SK-N-SH treated with all-trans-retinoic acid at 6 μM for 48 hours (cell line): ENCODE results near the gene SLC4A7.
"Not testable (repeated sequence)": the region's sequence is repeated elsewhere in the genome, so short reads cannot be mapped to it uniquely, and the experiment has no call there.

ENCODE experiments used
- ATAC-seq: fragments of 200-7000 bp; cut with Tn5 transposase; 3 replicates; pipeline ENCODE4 v1.9.1; 2020; ENCODE audit warnings: mild to moderate bottlenecking, moderate library complexity
- ARNTL ChIP-seq: fragments of 450-650 bp; formaldehyde crosslinking; IDR thresholded peaks from 2 replicates; pipeline ENCODE4 v1.5.0; 2020; ENCODE audit warnings: low read depth, mild to moderate bottlenecking, moderate library complexity, borderline replicate concordance
- BACH2 ChIP-seq: fragments of 250-450 bp; sonication (Bioruptor Pico); IDR thresholded peaks from 2 replicates; pipeline ENCODE4 v1.9.0; 2021; ENCODE audit warnings: mild to moderate bottlenecking, borderline replicate concordance
- CSDC2 ChIP-seq: fragments of 250-450 bp; sonication (Bioruptor Pico); IDR thresholded peaks from 2 replicates; pipeline ENCODE4 v1.5.0; 2020; ENCODE audit warnings: mild to moderate bottlenecking, moderate library complexity
- ESRRG ChIP-seq: fragments of 250-450 bp; sonication (Bioruptor Pico); IDR thresholded peaks from 2 replicates; pipeline ENCODE4 v1.6.1; 2021; ENCODE audit warnings: mild to moderate bottlenecking
- ISL1 ChIP-seq: fragments of 250-450 bp; sonication (Bioruptor Pico); IDR thresholded peaks from 2 replicates; pipeline ENCODE4 v2.1.2; 2022; ENCODE audit warnings: mild to moderate bottlenecking, moderate library complexity
- PPARA ChIP-seq: fragments of 250-450 bp; sonication (Bioruptor Pico); IDR thresholded peaks from 2 replicates; pipeline ENCODE4 v1.5.0; 2020; ENCODE audit warnings: mild to moderate bottlenecking, borderline replicate concordance
- RARB ChIP-seq: fragments of 250-450 bp; sonication (Bioruptor Pico); IDR thresholded peaks from 2 replicates; pipeline ENCODE4 v1.8.0; 2021; ENCODE audit warnings: mild to moderate bottlenecking, moderate library complexity
- SNAI2 ChIP-seq: fragments of 250-450 bp; sonication (Bioruptor Pico); IDR thresholded peaks from 2 replicates; pipeline ENCODE4 v1.5.0; 2020; ENCODE audit warnings: mild to moderate bottlenecking, moderate library complexity
- TCF4 ChIP-seq: fragments of 250-450 bp; sonication (Bioruptor Pico); IDR thresholded peaks from 2 replicates; pipeline ENCODE4 v1.8.0; 2021; ENCODE audit warnings: mild to moderate bottlenecking, moderate library complexity, borderline replicate concordance
- TOX ChIP-seq: fragments of 250-450 bp; sonication (Bioruptor Pico); IDR thresholded peaks from 2 replicates; pipeline ENCODE4 v1.8.0; 2021; ENCODE audit warnings: mild to moderate bottlenecking, moderate library complexity, borderline replicate concordance
- ZC3H10 ChIP-seq: fragments of 250-450 bp; sonication (Bioruptor Pico); IDR thresholded peaks from 2 replicates; pipeline ENCODE4 v1.5.1; 2021; ENCODE audit warnings: mild to moderate bottlenecking, moderate library complexity
- ZFP3 ChIP-seq: fragments of 250-450 bp; sonication (Bioruptor Pico); IDR thresholded peaks from 2 replicates; pipeline ENCODE4 v1.5.0; 2020; ENCODE audit warnings: mild to moderate bottlenecking, moderate library complexity
- ZFP30 ChIP-seq: fragments of 450-650 bp; formaldehyde crosslinking; IDR thresholded peaks from 2 replicates; pipeline ENCODE4 v1.5.0; 2022; ENCODE audit warnings: mild to moderate bottlenecking, moderate library complexity
- ZNF565 ChIP-seq: fragments of 450-650 bp; formaldehyde crosslinking; conservative IDR thresholded peaks from 2 replicates; pipeline ENCODE4 v1.5.0; 2020; ENCODE audit warnings: low read depth, mild to moderate bottlenecking, moderate library complexity
- ZNF70 ChIP-seq: fragments of 450-650 bp; formaldehyde crosslinking; IDR thresholded peaks from 2 replicates; pipeline ENCODE4 v1.5.0; 2020; ENCODE audit warnings: mild to moderate bottlenecking, moderate library complexity
- ZNF8 ChIP-seq: fragments of 450-650 bp; formaldehyde crosslinking; IDR thresholded peaks from 2 replicates; pipeline ENCODE4 v1.5.0; 2020; ENCODE audit warnings: mild to moderate bottlenecking, moderate library complexity
- TF ChIP-seq, protein P1 (sequence below): fragments of 250-450 bp; sonication (Bioruptor Pico); IDR thresholded peaks from 2 replicates; pipeline ENCODE4 v1.8.0; 2021; ENCODE audit warnings: low read depth, mild to moderate bottlenecking, moderate library complexity, borderline replicate concordance
- TF ChIP-seq, protein P2 (sequence below): fragments of 250-450 bp; sonication (Bioruptor Pico); IDR thresholded peaks from 2 replicates; pipeline ENCODE4 v1.5.1; 2020; ENCODE audit warnings: low read depth, mild to moderate bottlenecking, moderate library complexity
- TF ChIP-seq, protein P3 (sequence below): fragments of 250-450 bp; sonication (Bioruptor Pico); IDR thresholded peaks from 2 replicates; pipeline ENCODE4 v1.5.1; 2021; ENCODE audit warnings: mild to moderate bottlenecking, moderate library complexity
- TF ChIP-seq, protein P4 (sequence below): fragments of 250-450 bp; sonication (Bioruptor Pico); IDR thresholded peaks from 2 replicates; pipeline ENCODE4 v1.5.0; 2020; ENCODE audit warnings: mild to moderate bottlenecking, moderate library complexity
- TF ChIP-seq, protein P5 (sequence below): fragments of 250-450 bp; sonication (Bioruptor Pico); IDR thresholded peaks from 2 replicates; pipeline ENCODE4 v1.8.0; 2020; ENCODE audit warnings: mild to moderate bottlenecking, moderate library complexity, borderline replicate concordance

The SLC4A7 gene

DNA sequence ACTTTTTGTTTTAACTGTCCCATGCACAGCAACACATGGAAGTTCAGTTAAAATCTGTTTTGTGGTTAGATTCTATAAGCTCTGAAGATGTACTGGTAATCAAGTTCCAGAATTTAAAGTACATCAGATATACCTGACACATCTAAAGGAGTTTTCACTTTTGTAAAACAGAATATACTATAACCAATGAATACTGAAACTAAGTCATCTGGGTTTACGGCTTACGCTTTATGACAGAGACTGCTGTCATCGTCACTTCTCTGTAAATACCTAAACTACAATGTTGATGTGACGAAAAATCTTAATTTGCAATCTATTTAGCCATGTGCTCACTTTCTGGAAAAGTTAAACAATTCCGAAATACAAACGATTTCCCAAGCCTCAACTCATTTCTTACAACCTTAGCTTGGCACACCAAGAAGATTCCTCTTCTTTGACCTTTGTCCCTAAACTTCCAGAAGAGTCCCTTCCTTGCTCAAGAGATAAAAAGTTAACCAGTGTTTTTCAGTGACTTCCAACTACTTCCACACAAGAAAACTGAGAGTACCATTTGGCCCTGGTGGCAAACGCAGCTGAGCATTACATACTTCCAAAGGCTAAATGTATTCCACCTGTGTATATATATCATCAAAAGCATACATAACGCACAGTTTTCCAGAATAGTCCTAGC is 58.2 kb downstream of the SLC4A7 start:
- no peak for TF ChIP-seq ESRRG (CRISPR knock-in tag)
- TF ChIP-seq ZC3H10 = no peak
- no peak for TF ChIP-seq BACH2 (CRISPR knock-in tag)
- TF ChIP-seq, protein P1, sequence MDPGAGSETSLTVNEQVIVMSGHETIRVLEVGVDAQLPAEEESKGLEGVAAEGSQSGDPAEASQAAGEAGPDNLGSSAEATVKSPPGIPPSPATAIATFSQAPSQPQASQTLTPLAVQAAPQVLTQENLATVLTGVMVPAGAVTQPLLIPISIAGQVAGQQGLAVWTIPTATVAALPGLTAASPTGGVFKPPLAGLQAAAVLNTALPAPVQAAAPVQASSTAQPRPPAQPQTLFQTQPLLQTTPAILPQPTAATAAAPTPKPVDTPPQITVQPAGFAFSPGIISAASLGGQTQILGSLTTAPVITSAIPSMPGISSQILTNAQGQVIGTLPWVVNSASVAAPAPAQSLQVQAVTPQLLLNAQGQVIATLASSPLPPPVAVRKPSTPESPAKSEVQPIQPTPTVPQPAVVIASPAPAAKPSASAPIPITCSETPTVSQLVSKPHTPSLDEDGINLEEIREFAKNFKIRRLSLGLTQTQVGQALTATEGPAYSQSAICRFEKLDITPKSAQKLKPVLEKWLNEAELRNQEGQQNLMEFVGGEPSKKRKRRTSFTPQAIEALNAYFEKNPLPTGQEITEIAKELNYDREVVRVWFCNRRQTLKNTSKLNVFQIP (CRISPR knock-in tag) = no peak
- TF ChIP-seq ARNTL (CRISPR knock-in tag) = no peak
- TF ChIP-seq, protein P2, sequence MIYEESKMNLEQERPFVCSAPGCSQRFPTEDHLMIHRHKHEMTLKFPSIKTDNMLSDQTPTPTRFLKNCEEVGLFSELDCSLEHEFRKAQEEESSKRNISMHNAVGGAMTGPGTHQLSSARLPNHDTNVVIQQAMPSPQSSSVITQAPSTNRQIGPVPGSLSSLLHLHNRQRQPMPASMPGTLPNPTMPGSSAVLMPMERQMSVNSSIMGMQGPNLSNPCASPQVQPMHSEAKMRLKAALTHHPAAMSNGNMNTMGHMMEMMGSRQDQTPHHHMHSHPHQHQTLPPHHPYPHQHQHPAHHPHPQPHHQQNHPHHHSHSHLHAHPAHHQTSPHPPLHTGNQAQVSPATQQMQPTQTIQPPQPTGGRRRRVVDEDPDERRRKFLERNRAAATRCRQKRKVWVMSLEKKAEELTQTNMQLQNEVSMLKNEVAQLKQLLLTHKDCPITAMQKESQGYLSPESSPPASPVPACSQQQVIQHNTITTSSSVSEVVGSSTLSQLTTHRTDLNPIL = no peak
- TF ChIP-seq TCF4 (CRISPR knock-in tag) = no peak
- no peak for TF ChIP-seq TOX (CRISPR knock-in tag)
- no peak for TF ChIP-seq ZFP3
- TF ChIP-seq ZNF70 (CRISPR knock-in tag) = no peak
- no peak for ATAC-seq

DNA sequence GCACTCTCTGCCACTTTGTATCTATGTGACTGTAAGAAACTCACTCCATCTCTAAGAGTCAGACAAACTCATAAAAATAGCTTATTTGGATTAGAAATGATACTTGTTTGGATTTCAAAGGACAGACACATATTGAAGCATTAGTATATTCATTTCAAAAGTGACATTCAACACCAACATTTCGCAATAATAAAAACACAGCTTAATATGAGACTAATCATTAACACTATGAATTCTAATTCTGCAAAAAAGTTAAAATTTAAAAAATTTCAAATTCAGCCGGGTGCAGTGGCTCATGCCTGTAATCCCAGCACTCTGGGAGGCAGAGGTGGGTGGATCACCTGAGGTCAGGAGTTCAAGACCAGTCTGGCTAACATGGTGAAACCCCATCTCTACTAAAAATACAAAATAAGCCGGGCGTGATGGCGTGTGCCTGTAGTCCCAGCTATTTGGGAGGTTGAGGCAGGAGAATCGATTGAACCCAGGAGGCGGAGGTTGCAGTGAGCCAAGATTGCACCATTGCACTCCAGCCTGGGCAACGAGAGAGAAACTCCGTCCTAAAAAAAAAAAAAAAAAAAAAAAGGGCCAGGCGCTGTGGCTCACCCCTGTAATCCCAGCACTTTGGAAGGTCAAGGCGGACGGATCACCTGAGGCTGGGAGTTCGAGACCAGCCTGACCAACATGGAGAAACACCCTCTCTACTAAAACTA is 59.2 kb downstream of the SLC4A7 start:
- not testable (repeated sequence) for ATAC-seq

DNA sequence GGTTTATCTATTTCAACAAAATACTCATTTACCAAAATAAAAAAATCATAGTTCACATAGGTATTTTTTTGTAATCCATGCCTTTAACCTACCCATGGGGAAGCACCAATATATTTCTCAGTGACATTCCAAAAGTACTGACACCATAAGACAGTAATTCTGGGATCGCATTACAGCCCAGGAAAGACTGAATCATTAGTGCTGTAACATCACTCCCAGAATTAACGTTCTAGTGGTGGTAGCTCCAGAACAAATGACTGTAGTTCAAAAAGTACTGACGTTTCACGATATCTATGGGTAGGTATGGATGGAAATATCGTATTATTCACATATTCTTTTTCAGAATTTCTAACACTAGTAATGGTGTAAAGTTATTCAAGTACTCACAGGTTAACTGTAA is 60.7 kb downstream of the SLC4A7 start:
- TF ChIP-seq TCF4 (CRISPR knock-in tag) (no peak), CSDC2 (CRISPR knock-in tag) (no peak), PPARA (CRISPR knock-in tag) (no peak), ZFP30 (CRISPR knock-in tag) (no peak), ZNF8 (CRISPR knock-in tag) (no peak), ISL1 (CRISPR knock-in tag) (no peak), BACH2 (CRISPR knock-in tag) (no peak), ZC3H10 (no peak), ARNTL (CRISPR knock-in tag) (no peak), ZFP3 (no peak), ZNF565 (no peak), RARB (no peak), SNAI2 (no peak)
- TF ChIP-seq, protein P3, sequence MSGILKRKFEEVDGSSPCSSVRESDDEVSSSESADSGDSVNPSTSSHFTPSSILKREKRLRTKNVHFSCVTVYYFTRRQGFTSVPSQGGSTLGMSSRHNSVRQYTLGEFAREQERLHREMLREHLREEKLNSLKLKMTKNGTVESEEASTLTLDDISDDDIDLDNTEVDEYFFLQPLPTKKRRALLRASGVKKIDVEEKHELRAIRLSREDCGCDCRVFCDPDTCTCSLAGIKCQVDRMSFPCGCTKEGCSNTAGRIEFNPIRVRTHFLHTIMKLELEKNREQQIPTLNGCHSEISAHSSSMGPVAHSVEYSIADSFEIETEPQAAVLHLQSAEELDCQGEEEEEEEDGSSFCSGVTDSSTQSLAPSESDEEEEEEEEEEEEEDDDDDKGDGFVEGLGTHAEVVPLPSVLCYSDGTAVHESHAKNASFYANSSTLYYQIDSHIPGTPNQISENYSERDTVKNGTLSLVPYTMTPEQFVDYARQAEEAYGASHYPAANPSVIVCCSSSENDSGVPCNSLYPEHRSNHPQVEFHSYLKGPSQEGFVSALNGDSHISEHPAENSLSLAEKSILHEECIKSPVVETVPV (CRISPR knock-in tag) = no peak
- TF ChIP-seq, protein P4, sequence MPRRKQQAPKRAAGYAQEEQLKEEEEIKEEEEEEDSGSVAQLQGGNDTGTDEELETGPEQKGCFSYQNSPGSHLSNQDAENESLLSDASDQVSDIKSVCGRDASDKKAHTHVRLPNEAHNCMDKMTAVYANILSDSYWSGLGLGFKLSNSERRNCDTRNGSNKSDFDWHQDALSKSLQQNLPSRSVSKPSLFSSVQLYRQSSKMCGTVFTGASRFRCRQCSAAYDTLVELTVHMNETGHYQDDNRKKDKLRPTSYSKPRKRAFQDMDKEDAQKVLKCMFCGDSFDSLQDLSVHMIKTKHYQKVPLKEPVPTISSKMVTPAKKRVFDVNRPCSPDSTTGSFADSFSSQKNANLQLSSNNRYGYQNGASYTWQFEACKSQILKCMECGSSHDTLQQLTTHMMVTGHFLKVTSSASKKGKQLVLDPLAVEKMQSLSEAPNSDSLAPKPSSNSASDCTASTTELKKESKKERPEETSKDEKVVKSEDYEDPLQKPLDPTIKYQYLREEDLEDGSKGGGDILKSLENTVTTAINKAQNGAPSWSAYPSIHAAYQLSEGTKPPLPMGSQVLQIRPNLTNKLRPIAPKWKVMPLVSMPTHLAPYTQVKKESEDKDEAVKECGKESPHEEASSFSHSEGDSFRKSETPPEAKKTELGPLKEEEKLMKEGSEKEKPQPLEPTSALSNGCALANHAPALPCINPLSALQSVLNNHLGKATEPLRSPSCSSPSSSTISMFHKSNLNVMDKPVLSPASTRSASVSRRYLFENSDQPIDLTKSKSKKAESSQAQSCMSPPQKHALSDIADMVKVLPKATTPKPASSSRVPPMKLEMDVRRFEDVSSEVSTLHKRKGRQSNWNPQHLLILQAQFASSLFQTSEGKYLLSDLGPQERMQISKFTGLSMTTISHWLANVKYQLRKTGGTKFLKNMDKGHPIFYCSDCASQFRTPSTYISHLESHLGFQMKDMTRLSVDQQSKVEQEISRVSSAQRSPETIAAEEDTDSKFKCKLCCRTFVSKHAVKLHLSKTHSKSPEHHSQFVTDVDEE (CRISPR knock-in tag) = no peak
- TF ChIP-seq, protein P5, sequence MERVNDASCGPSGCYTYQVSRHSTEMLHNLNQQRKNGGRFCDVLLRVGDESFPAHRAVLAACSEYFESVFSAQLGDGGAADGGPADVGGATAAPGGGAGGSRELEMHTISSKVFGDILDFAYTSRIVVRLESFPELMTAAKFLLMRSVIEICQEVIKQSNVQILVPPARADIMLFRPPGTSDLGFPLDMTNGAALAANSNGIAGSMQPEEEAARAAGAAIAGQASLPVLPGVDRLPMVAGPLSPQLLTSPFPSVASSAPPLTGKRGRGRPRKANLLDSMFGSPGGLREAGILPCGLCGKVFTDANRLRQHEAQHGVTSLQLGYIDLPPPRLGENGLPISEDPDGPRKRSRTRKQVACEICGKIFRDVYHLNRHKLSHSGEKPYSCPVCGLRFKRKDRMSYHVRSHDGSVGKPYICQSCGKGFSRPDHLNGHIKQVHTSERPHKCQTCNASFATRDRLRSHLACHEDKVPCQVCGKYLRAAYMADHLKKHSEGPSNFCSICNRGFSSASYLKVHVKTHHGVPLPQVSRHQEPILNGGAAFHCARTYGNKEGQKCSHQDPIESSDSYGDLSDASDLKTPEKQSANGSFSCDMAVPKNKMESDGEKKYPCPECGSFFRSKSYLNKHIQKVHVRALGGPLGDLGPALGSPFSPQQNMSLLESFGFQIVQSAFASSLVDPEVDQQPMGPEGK (CRISPR knock-in tag) = no peak
- TF ChIP-seq, protein P1 (CRISPR knock-in tag) = no peak
- TF ChIP-seq, all 23 proteins: peak for 0
- peak; percentile 94 for ATAC-seq
